Lung (tissue), 12 donors: ENCODE data around the gene CCDC178. TPM values are rescaled to one million over a fixed set of nuclear protein-coding genes. Genes with fewer than 3 reads are reported as not detected.

ENCODE experiments used
- ATAC-seq: fragments of 200-7000 bp; cut with Tn5 transposase; one replicate; pipeline ENCODE4 v1.9.1; 2020; ENCODE audit warnings: moderate number of reproducible peaks; ENCODE audit not compliant: insufficient read depth, low FRiP score
- DNase-seq, 3 donors: peaks; one replicate each; pipeline ENCODE4 v3.0.0-alpha.2; 2013 to 2017
- H3K27ac ChIP-seq, 2 donors: one replicate each; pipeline ENCODE4 v1.5.1; 2013; ENCODE audit warnings: mild to moderate bottlenecking in 2 of 2, moderate library complexity in 2 of 2, control low read depth in 1 of 2, inconsistent platforms in 1 of 2, low read depth in 1 of 2, low read length in 1 of 2
- H3K27me3 ChIP-seq, 3 donors: one replicate each; pipeline ENCODE4 v1.5.1; 2013; ENCODE audit warnings: low read length in 2 of 3; ENCODE audit not compliant: control insufficient read depth in 3 of 3, insufficient read depth in 3 of 3
- H3K36me3 ChIP-seq, 4 donors: one replicate each; pipeline ENCODE4 v1.5.1; 2013; ENCODE audit warnings: low read length in 4 of 4, mild to moderate bottlenecking in 1 of 4, moderate library complexity in 1 of 4; ENCODE audit not compliant: control insufficient read depth in 4 of 4, insufficient read depth in 4 of 4
- H3K4me1 ChIP-seq, 5 donors: one replicate each; pipeline ENCODE4 v1.5.1; 2013; ENCODE audit warnings: low read length in 5 of 5, mild to moderate bottlenecking in 2 of 5, moderate library complexity in 1 of 5; ENCODE audit not compliant: control insufficient read depth in 5 of 5, insufficient read depth in 5 of 5
- H3K4me3 ChIP-seq: one replicate; pipeline ENCODE4 v1.5.1; 2013; ENCODE audit warnings: mild to moderate bottlenecking, control low read depth, moderate library complexity
- H3K9ac ChIP-seq, 2 donors: one replicate each; pipeline ENCODE4 v1.5.1; 2013; ENCODE audit warnings: low read length in 2 of 2, control low read depth in 1 of 2; ENCODE audit not compliant: insufficient read depth in 1 of 2
- H3K9me3 ChIP-seq, 4 donors: one replicate each; pipeline ENCODE4 v1.5.1; 2013; ENCODE audit warnings: low read length in 3 of 4, mild to moderate bottlenecking in 1 of 4, moderate library complexity in 1 of 4; ENCODE audit not compliant: control insufficient read depth in 4 of 4, insufficient read depth in 3 of 4
- CTCF ChIP-seq: IDR thresholded peaks from 2 replicates; pipeline ENCODE4 v1.5.1; 2012; ENCODE audit warnings: mild to moderate bottlenecking; ENCODE audit errors: control extremely low read depth, extremely low read depth
- WGBS, 2 donors: extraction: QIAGEN DNeasy Blood & Tissue Kit; methylation state at CpG; one replicate each; pipeline ENCODE4 v1.1.7; 2013; 5-methylcytosine and 5-hydroxymethylcytosine counted together
- polyA plus RNA-seq, 2 donors: library from polyadenylated mRNA; stranded (reverse); fragments of 200-250 nt; gene quantifications; one replicate each; pipeline ENCODE4 v1.2.1, GENCODE V29; 2013
- total RNA-seq, 2 donors: library from RNA; depleted of rRNA in 1 of 2; stranded (reverse); fragments of >200 nt in 1 of 2; gene quantifications; one replicate each; pipeline ENCODE4 v1.2.1, GENCODE V29; 2014 to 2021
- donor health status: control.
- donor health status: control.
- donor health status: Bipolar disorder and iron deficiency.
- donor health status: healthy.
- donor health status: DM: yes; HTN: yes; CAD: no.

CCDC178 gene
- total and polyA plus RNA-seq, 4 donors: 0.08 to 1.1 (median 0.77) TPM

- H3K27me3 ChIP-seq: no peaks in the 10 kb centered on the region
- no peak overlapping the region for H3K27ac ChIP-seq
- H3K9ac ChIP-seq: no peak overlapping the region
- DNase-seq (no peak), ATAC-seq (no peak)
- no peak for TF ChIP-seq CTCF
- WGBS, 2 donors: 72 to 73% methylated on average over 3 of the region's 3 CpGs
- no peaks in the 10 kb centered on the region for H3K9me3 ChIP-seq
- H3K4me1 ChIP-seq: no peaks in the 10 kb centered on the region
- no peaks in the 10 kb centered on the region for H3K36me3 ChIP-seq
- H3K4me3 ChIP-seq: no peak overlapping the region
These were observed 340.9 kb downstream of the CCDC178 start for GRCh38 chr18:33099626-33100025.

DNA sequence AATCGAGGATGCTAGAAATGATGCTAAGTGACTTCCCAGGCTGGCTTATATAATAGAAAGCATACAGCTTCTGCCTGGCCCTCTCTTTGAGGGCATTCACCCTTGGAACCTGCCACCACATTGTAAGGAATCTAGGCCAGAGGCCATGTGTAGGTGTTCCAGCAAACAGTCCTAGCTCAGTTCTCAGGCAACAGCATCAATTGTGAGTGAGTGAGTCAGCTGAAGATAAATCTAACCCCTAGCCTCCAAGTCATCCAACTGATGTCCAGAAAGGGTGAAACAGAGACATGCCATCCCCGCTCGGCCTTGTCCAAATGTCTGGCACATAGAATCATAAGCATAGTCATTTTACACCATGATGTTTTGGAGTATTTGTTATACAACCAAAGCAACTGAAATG lies 343.4 kb downstream of the CCDC178 start:
- no peak overlapping the region for H3K4me3 ChIP-seq
- H3K4me1 ChIP-seq: no peaks in the 10 kb centered on the region
- no peak for DNase-seq
- TF ChIP-seq CTCF: no peak
- H3K27me3 ChIP-seq: no peaks in the 10 kb centered on the region
- H3K9me3 ChIP-seq: no peaks in the 10 kb centered on the region
- ATAC-seq: no peak
- H3K36me3 ChIP-seq: no peaks in the 10 kb centered on the region
- no peak overlapping the region for H3K27ac ChIP-seq
- WGBS, 2 donors: 93% methylated on average over 3 of the region's 3 CpGs
- H3K9ac ChIP-seq: no peak overlapping the region

- Histone ChIP-seq H3K27me3 (no peaks in the 10 kb centered on the region), H3K4me1 (no peaks in the 10 kb centered on the region), H3K9ac (no peak overlapping the region), H3K4me3 (no peak overlapping the region), H3K36me3 (no peaks in the 10 kb centered on the region), H3K27ac (no peak overlapping the region), H3K9me3 (no peaks in the 10 kb centered on the region)
- 69 to 87% methylated on average over 4 of the region's 4 CpGs for WGBS, 2 donors
- DNase-seq (no peak), ATAC-seq (no peak)
- no peak for TF ChIP-seq CTCF
These were observed 350.1 kb downstream of the CCDC178 start for GRCh38 chr18:33090461-33090860.

- 74 to 85% methylated on average over 2 of the region's 2 CpGs for WGBS, 2 donors
- Histone ChIP-seq H3K27me3 (no peaks in the 10 kb centered on the region), H3K9ac (no peak overlapping the region), H3K27ac (no peak overlapping the region), H3K4me1 (no peaks in the 10 kb centered on the region), H3K9me3 (no peaks in the 10 kb centered on the region), H3K4me3 (no peak overlapping the region), H3K36me3 (no peaks in the 10 kb centered on the region)
- ATAC-seq: no peak
- no peak for TF ChIP-seq CTCF
- DNase-seq: no peak
These were observed 363.9 kb downstream of the CCDC178 start for GRCh38 chr18:33076601-33077000.
